Endothelial cell of umbilical vein (primary cell): ENCODE data around the gene PLS1. TPM values are rescaled to one million over a fixed set of nuclear protein-coding genes. Genes with fewer than 3 reads are reported as not detected.

Experiments
- BruUV-seq: library from RNA; stranded (reverse); fragments of 400-500 nt; replicated peaks from 2 replicates; lab custom pipeline; 2021; lab: Mats Ljungman, UMichigan
- CTCF ChIA-PET: fragments of 300-600, 350-600 bp; sonication (Branson Sonifier 250); formaldehyde crosslinking; loops from one replicate; lab custom pipeline; 2021; ENCODE audit warnings: antibody characterized with exemption, inconsistent platforms; lab: Charles Lee
- POLR2A ChIA-PET: fragments of 300-600, 350-600 bp; sonication (Branson Sonifier 250); formaldehyde crosslinking; loops from one replicate; lab custom pipeline; 2021; ENCODE audit warnings: antibody characterized with exemption, inconsistent platforms; lab: Charles Lee
- DNase-seq: peaks from one replicate; pipeline ENCODE4 v3.0.0-alpha.2; 2011; ENCODE audit warnings: low read depth, low spot score
- FAIRE-seq: peaks from 2 replicates; lab custom pipeline; 2011; peaks lifted over from hg19 to GRCh38; lab: Jason Lieb, UNC
- H2AFZ ChIP-seq: 2 replicates; pipeline ENCODE4 v1.6.0; 2012; ENCODE audit warnings: low read depth, low read length, control low read depth, inconsistent platforms
- H3K27ac ChIP-seq: 2 replicates; pipeline ENCODE4 v1.5.1; 2011; ENCODE audit warnings: low read depth, mild to moderate bottlenecking, control low read depth, low read length, moderate library complexity; ENCODE audit not compliant: insufficient read depth
- H3K27me3 ChIP-seq, 2 experiments: 2 replicates each; pipeline versions ENCODE4 v1.6.0 to v1.6.1; 2011; ENCODE audit warnings: low read length in 2 of 2, mixed read lengths in 1 of 2; ENCODE audit not compliant: control insufficient read depth in 2 of 2, insufficient read depth in 2 of 2
- H3K36me3 ChIP-seq, 2 experiments: 2 replicates in 1 of 2; 3 replicates in 1 of 2; pipeline ENCODE4 v1.5.1; 2011; ENCODE audit warnings: low read length in 2 of 2, mild to moderate bottlenecking in 1 of 2, moderate library complexity in 1 of 2; ENCODE audit not compliant: control insufficient read depth in 2 of 2, insufficient read depth in 2 of 2; ENCODE audit errors: extremely low read depth in 1 of 2
- H3K4me1 ChIP-seq: 3 replicates; pipeline ENCODE4 v1.5.1; 2011; ENCODE audit warnings: mild to moderate bottlenecking, low read length; ENCODE audit not compliant: control insufficient read depth, insufficient read depth; ENCODE audit errors: extremely low read depth
- H3K4me2 ChIP-seq: 2 replicates; pipeline ENCODE4 v1.6.1; 2011; ENCODE audit warnings: low read length, control low read depth, mixed read lengths; ENCODE audit not compliant: insufficient read depth
- H3K4me3 ChIP-seq, 3 experiments: fragments of 200-600 bp in 1 of 3; sonication (generic), shearing (Covaris generic) in 1 of 3; replicated peaks in 1 of 3; 2 replicates each; pipeline ENCODE4 v1.5.1; 2011 to 2016; ENCODE audit warnings: control low read depth in 3 of 3, low read length in 3 of 3, mild to moderate bottlenecking in 2 of 3, inconsistent platforms in 1 of 3, low read depth in 1 of 3, moderate library complexity in 1 of 3; ENCODE audit not compliant: insufficient read depth in 1 of 3
- H3K79me2 ChIP-seq: 2 replicates; pipeline ENCODE4 v1.6.0; 2012; ENCODE audit warnings: low read length, inconsistent platforms; ENCODE audit not compliant: control insufficient read depth, insufficient read depth
- H3K9ac ChIP-seq: replicated peaks from 2 replicates; pipeline ENCODE3; 2011; ENCODE audit warnings: low read length, control low read depth; ENCODE audit not compliant: insufficient read depth; ENCODE audit errors: extremely low read depth
- H3K9me1 ChIP-seq: replicated peaks from 3 replicates; pipeline ENCODE4 v1.6.0; 2011; ENCODE audit warnings: mild to moderate bottlenecking, low read length; ENCODE audit not compliant: control insufficient read depth, insufficient read depth; ENCODE audit errors: extremely low read depth
- H3K9me3 ChIP-seq: replicated peaks from 2 replicates; pipeline ENCODE4 v1.5.1; 2012; ENCODE audit warnings: low read length, inconsistent platforms; ENCODE audit not compliant: control insufficient read depth, insufficient read depth
- H4K20me1 ChIP-seq: replicated peaks from 2 replicates; pipeline ENCODE3; 2011; ENCODE audit warnings: mild to moderate bottlenecking, low read length; ENCODE audit not compliant: control insufficient read depth, insufficient read depth; ENCODE audit errors: extremely low read depth
- CTCF ChIP-seq, 2 donors: IDR thresholded peaks; 1 replicate in 1 of 2; 2 replicates in 1 of 2; pipeline ENCODE4 v1.5.1; 2011; ENCODE audit warnings: low read length in 2 of 2, mild to moderate bottlenecking in 2 of 2, moderate library complexity in 2 of 2, control low read depth in 1 of 2, inconsistent platforms in 1 of 2, low read depth in 1 of 2; ENCODE audit not compliant: insufficient read depth in 1 of 2; ENCODE audit errors: extremely low read depth in 1 of 2
- EZH2 ChIP-seq: IDR thresholded peaks from 2 replicates; pipeline ENCODE4 v1.6.1; 2012; ENCODE audit warnings: borderline replicate concordance, low read depth, mild to moderate bottlenecking, moderate library complexity, low read length, inconsistent platforms; ENCODE audit not compliant: severe bottlenecking
- FOS ChIP-seq: IDR thresholded peaks from 2 replicates; pipeline ENCODE4 v1.6.1; 2011; ENCODE audit warnings: mild to moderate bottlenecking, low read length, moderate library complexity, borderline replicate concordance; ENCODE audit not compliant: insufficient read depth
- GATA2 ChIP-seq: IDR thresholded peaks from 2 replicates; pipeline ENCODE4 v1.7.0; 2011; ENCODE audit warnings: low read depth, mild to moderate bottlenecking, moderate library complexity, mixed read lengths, low read length; ENCODE audit not compliant: insufficient read length, insufficient read depth
- JUN ChIP-seq: IDR thresholded peaks from 2 replicates; pipeline ENCODE4 v1.6.1; 2011; ENCODE audit warnings: borderline replicate concordance, low read depth; ENCODE audit not compliant: insufficient read length, insufficient read depth
- MYC ChIP-seq: IDR thresholded peaks from one replicate; pipeline ENCODE4 v1.6.1; 2011; ENCODE audit warnings: mild to moderate bottlenecking, low read depth, low read length
- POLR2A ChIP-seq: IDR thresholded peaks from 2 replicates; pipeline ENCODE4 v1.6.1; 2012; ENCODE audit warnings: low read depth, mild to moderate bottlenecking, control low read depth, low read length
- POLR2AphosphoS5 ChIP-seq: IDR thresholded peaks from 2 replicates; pipeline ENCODE4 v1.6.1; 2012; ENCODE audit warnings: low read depth, mild to moderate bottlenecking, control low read depth, low read length, moderate library complexity; ENCODE audit not compliant: insufficient read depth
- dilution Hi-C: fragments of 300-500 bp; cut with MboI; formaldehyde crosslinking; loops from one replicate; pipeline ENCODE4 v1.15.0; 2019; ENCODE audit warnings: low sequenced_read_pairs; ENCODE audit not compliant: extremely low pct_ligation_motif_present
- intact Hi-C: fragments of 100-400 bp; cut with micrococcal nuclease; formaldehyde crosslinking; loops from one replicate; pipeline ENCODE4 v1.10.0; 2022
- polyA plus RNA-seq, 4 experiments: library from polyadenylated mRNA; depleted of rRNA in 3 of 4; stranded (reverse) in 3 of 4; unstranded in 1 of 4; fragments of >200 nt; gene quantifications; 2 replicates each; pipeline versions ENCODE4 v1.2.1 to v1.2.3, GENCODE V29; 2011 to 2012; ENCODE audit warnings: missing spikeins in 1 of 4
- total RNA-seq: library from RNA; stranded (reverse); gene quantifications from 2 replicates; pipeline ENCODE4 v1.2.3, GENCODE V29; 2021
- TF ChIP-seq, protein P1 (sequence below): IDR thresholded peaks from 2 replicates; pipeline ENCODE4 v1.6.1; 2011; ENCODE audit not compliant: insufficient read depth, insufficient read length

Gene PLS1
- total and polyA plus RNA-seq, 2 donors (not counting 3 experiments of a cell fraction or from before 2014, with no cell fraction given), result 0.59 to 1.3 TPM

GRCh38 chr3:142656575-142656974 lies 60.4 kb downstream of the PLS1 start:
- Histone ChIP-seq H3K4me1 (no peaks in the 10 kb centered on the region), H3K9me3 (no peaks in the 10 kb centered on the region), H3K9ac (no peak overlapping the region), H3K36me3 (no peaks in the 10 kb centered on the region), H3K4me3 (no peak overlapping the region), H3K9me1 (no peaks in the 10 kb centered on the region), H3K27me3 (no peaks in the 10 kb centered on the region), H3K27ac (no peak overlapping the region), H3K79me2 (no peaks in the 10 kb centered on the region), H3K4me2 (no peak overlapping the region), H4K20me1 (no peaks in the 10 kb centered on the region), H2AFZ (no peak overlapping the region)
- no peak for TF ChIP-seq FOS
- no peak for TF ChIP-seq EZH2
- TF ChIP-seq, protein P1, sequence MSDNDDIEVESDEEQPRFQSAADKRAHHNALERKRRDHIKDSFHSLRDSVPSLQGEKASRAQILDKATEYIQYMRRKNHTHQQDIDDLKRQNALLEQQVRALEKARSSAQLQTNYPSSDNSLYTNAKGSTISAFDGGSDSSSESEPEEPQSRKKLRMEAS, result no peak
- no peak for TF ChIP-seq CTCF (IDR thresholded peaks at IDR 0.05; ENCODE audit: extremely low read depth in 1 of 2, insufficient read depth in 1 of 2, low read depth in 1 of 2, low read length in 2 of 2)
- no peak for TF ChIP-seq MYC
- TF ChIP-seq JUN, result no peak
- no peak for TF ChIP-seq GATA2
- TF ChIP-seq POLR2A, result no peak
- TF ChIP-seq POLR2AphosphoS5, result no peak
- dilution Hi-C loops (no loop called here), intact Hi-C loops (no loop called here)
- no peak for DNase-seq
- ChIA-PET CTCF (interaction anchor here (1.4 to 2.2 kb wide), 3 partner anchors 8 to 11 kb away, joined by 4 to 6 read pairs (median 4); no protein-coding TSS in a partner anchor), POLR2A (no interaction called here)
- BruUV-seq, result no TSS peak
- FAIRE-seq, result no peak
